Smooth muscle cell (in vitro differentiated cells): ENCODE results near the gene DNAJB5. TPM values are rescaled to one million over a fixed set of nuclear protein-coding genes. Genes with fewer than 3 reads are reported as not detected.

Source experiments
- DNase-seq: peaks from one replicate; lab custom pipeline; 2025; ENCODE audit not compliant: unreplicated experiment; lab: John Stamatoyannopoulos, UW
- H2AFZ ChIP-seq: fragments of 200-600 bp; sonication (generic); 2 replicates; pipeline ENCODE4 v1.6.0; 2016; ENCODE audit warnings: antibody characterized with exemption, low read depth, mild to moderate bottlenecking
- H3F3A ChIP-seq: fragments of 200-600 bp; sonication (generic); 2 replicates; pipeline ENCODE4 v1.6.0; 2017; ENCODE audit warnings: antibody characterized with exemption, low read depth
- H3K27ac ChIP-seq: fragments of 200-600 bp; sonication (generic); 2 replicates; pipeline ENCODE4 v1.5.1; 2016; ENCODE audit warnings: low read depth, mild to moderate bottlenecking
- H3K27me3 ChIP-seq: fragments of 200-600 bp; sonication (generic); 2 replicates; pipeline ENCODE4 v1.6.1; 2016; ENCODE audit warnings: low read depth, mild to moderate bottlenecking
- H3K36me3 ChIP-seq: fragments of 200-600 bp; sonication (generic); 2 replicates; pipeline ENCODE4 v1.5.1; 2016; ENCODE audit warnings: low read depth
- H3K4me1 ChIP-seq: fragments of 200-600 bp; sonication (generic); 2 replicates; pipeline ENCODE4 v1.5.1; 2016; ENCODE audit warnings: low read depth
- H3K4me2 ChIP-seq: fragments of 200-600 bp; sonication (generic); 2 replicates; pipeline ENCODE4 v1.6.0; 2016; ENCODE audit warnings: mild to moderate bottlenecking
- H3K4me3 ChIP-seq: fragments of 200-600 bp; sonication (generic); 2 replicates; pipeline ENCODE4 v1.5.1; 2016; ENCODE audit warnings: mild to moderate bottlenecking
- H3K79me2 ChIP-seq: fragments of 200-600 bp; sonication (generic); 2 replicates; pipeline ENCODE4 v1.6.0; 2016; ENCODE audit warnings: low read depth, mild to moderate bottlenecking
- H3K9ac ChIP-seq: fragments of 200-600 bp; sonication (generic); 2 replicates; pipeline ENCODE4 v1.6.0; 2016; ENCODE audit warnings: low read depth
- H3K9me3 ChIP-seq: fragments of 200-600 bp; sonication (generic); replicated peaks from 2 replicates; pipeline ENCODE4 v1.5.1; 2016; ENCODE audit warnings: low read depth
- H4K20me1 ChIP-seq: fragments of 200-600 bp; sonication (generic); 2 replicates; pipeline ENCODE4 v1.6.0; 2016; ENCODE audit warnings: low read depth
- WGBS: methylation state at CpG from one replicate; pipeline ENCODE4 v1.1.7; 2016; ENCODE audit warnings: low lambda C conversion rate; 5-methylcytosine and 5-hydroxymethylcytosine counted together
- polyA plus RNA-seq: library from polyadenylated mRNA; unstranded; fragments of >200 nt; fragmentation: Nextera tagmentation; extraction: Ambion mirVana; gene quantifications from 2 replicates; pipeline ENCODE4 v1.2.1, GENCODE V29; 2016
- total RNA-seq: library from RNA; depleted of rRNA; stranded (reverse); fragments of >200 nt; gene quantifications from 2 replicates; pipeline ENCODE4 v1.2.3, GENCODE V29; 2014
- TF ChIP-seq, protein P1 (sequence below): fragments of 200-600 bp; sonication (generic); IDR thresholded peaks from 2 replicates; pipeline ENCODE4 v1.5.1; 2017; ENCODE audit warnings: borderline replicate concordance, mild to moderate bottlenecking, antibody characterized with exemption; ENCODE audit not compliant: insufficient read depth, poor library complexity, severe bottlenecking

DNAJB5 gene
- total and polyA plus RNA-seq, 2 experiments from 2014 or later = 29.6 to 30.5 TPM

DNA sequence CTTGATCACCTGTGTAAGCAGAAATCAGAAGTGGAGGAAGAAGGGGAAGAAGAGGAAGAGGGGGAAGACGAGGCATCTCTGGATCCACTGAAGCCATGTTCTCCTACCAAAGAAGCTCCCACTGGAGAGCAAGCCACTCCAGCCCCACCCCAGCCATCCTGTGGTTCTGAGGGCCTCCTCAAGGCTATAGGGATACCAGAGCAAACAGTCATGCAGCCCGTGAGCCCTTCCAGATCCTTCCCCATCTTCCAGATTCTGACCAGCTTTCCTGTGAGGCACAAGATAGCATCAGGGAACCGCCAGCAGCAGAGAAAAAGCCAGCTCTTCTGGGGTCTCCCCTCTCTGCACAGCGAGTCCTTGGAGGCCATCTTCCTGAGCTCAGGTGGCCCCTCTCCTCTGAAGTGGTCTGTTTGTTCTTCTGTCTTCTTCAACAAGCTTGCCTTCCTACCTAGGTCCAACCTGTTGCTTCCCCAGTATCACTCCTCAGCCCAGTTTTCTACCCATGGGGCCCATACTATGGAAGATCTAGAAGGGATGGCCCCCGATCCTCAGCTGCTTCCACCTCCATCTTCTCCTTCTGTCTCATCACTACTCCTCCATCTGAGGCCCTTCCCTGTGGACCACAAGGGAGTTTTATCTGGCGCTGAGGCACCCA lies 53.5 kb downstream of the DNAJB5 start:
- no peak overlapping the region for H2AFZ ChIP-seq
- TF ChIP-seq, protein P1, sequence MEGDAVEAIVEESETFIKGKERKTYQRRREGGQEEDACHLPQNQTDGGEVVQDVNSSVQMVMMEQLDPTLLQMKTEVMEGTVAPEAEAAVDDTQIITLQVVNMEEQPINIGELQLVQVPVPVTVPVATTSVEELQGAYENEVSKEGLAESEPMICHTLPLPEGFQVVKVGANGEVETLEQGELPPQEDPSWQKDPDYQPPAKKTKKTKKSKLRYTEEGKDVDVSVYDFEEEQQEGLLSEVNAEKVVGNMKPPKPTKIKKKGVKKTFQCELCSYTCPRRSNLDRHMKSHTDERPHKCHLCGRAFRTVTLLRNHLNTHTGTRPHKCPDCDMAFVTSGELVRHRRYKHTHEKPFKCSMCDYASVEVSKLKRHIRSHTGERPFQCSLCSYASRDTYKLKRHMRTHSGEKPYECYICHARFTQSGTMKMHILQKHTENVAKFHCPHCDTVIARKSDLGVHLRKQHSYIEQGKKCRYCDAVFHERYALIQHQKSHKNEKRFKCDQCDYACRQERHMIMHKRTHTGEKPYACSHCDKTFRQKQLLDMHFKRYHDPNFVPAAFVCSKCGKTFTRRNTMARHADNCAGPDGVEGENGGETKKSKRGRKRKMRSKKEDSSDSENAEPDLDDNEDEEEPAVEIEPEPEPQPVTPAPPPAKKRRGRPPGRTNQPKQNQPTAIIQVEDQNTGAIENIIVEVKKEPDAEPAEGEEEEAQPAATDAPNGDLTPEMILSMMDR = no peak
- H3K9ac ChIP-seq = no peak overlapping the region
- peaks cover 3% of the 10 kb centered on the region for H3K36me3 ChIP-seq
- H3K4me1 ChIP-seq = no peaks in the 10 kb centered on the region
- no peak for DNase-seq
- H3K27ac ChIP-seq = no peak overlapping the region
- H3K9me3 ChIP-seq = no peaks in the 10 kb centered on the region
- WGBS = 92% methylated on average over 6 of the region's 6 CpGs
- H3F3A ChIP-seq = peaks cover 3% of the 10 kb centered on the region
- no peaks in the 10 kb centered on the region for H3K79me2 ChIP-seq
- no peak overlapping the region for H3K4me2 ChIP-seq
- no peaks in the 10 kb centered on the region for H3K27me3 ChIP-seq
- H3K4me3 ChIP-seq = no peak overlapping the region
- peaks cover 9% of the 10 kb centered on the region for H4K20me1 ChIP-seq

DNA sequence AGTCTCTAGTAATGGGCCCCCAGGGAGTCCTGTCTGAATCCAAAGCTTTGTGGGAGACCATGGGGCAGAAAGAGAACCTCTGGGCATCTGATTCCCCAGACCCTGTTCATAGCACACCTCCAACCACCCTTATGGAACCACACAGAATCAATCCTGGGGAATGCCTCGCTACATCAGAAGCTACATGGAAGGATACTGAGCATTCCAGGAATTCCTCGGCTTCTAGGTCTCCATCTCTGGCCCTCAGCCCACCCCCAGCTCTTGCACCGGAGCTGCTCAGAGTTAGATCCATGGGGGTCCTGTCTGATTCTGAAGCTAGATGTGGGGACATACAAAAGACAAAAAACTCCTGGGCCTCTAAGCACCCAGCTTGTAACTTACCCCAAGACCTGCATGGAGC lies 54.5 kb downstream of the DNAJB5 start:
- Histone ChIP-seq H4K20me1 (peaks cover 9% of the 10 kb centered on the region), H3K27ac (no peak overlapping the region), H3F3A (peaks cover 3% of the 10 kb centered on the region), H3K36me3 (peaks cover 13% of the 10 kb centered on the region), H2AFZ (no peak overlapping the region), H3K9ac (no peak overlapping the region), H3K9me3 (no peaks in the 10 kb centered on the region), H3K4me3 (no peak overlapping the region), H3K4me1 (no peaks in the 10 kb centered on the region), H3K79me2 (no peaks in the 10 kb centered on the region), H3K27me3 (no peaks in the 10 kb centered on the region), H3K4me2 (no peak overlapping the region)
- no peak for DNase-seq
- WGBS = 90% methylated on average over 3 of the region's 3 CpGs
- TF ChIP-seq, protein P1 = no peak

Other genes starting within 250 kb of the DNAJB5 start
- gene PHF24, start 31.5 kb upstream of the DNAJB5 start, total RNA-seq = 0.22 and 0.49 TPM in 2 replicates
- 0.07 and 0.90 TPM in 2 replicates for gene PHF24, start 31.5 kb upstream of the DNAJB5 start, polyA plus RNA-seq
- 207 and 234 TPM in 2 replicates for gene VCP, start 82.9 kb downstream of the DNAJB5 start, total RNA-seq
- gene VCP, start 82.9 kb downstream of the DNAJB5 start, polyA plus RNA-seq = 302 and 314 TPM in 2 replicates
- 13.0 and 22.9 TPM in 2 replicates for gene FANCG, start 90.2 kb downstream of the DNAJB5 start, total RNA-seq
- 19.0 and 21.9 TPM in 2 replicates for gene FANCG, start 90.2 kb downstream of the DNAJB5 start, polyA plus RNA-seq
- 21.3 and 27.5 TPM in 2 replicates for gene PIGO, start 106.8 kb downstream of the DNAJB5 start, total RNA-seq
- gene PIGO, start 106.8 kb downstream of the DNAJB5 start, polyA plus RNA-seq = 29.5 and 36.4 TPM in 2 replicates
- gene STOML2, start 113.4 kb downstream of the DNAJB5 start, total RNA-seq = 70.8 and 78.2 TPM in 2 replicates
- 125 and 130 TPM in 2 replicates for gene STOML2, start 113.4 kb downstream of the DNAJB5 start, polyA plus RNA-seq
- gene ATOSB, start 126.1 kb downstream of the DNAJB5 start, total RNA-seq = 30.2 and 37.1 TPM in 2 replicates
- gene ATOSB, start 126.1 kb downstream of the DNAJB5 start, polyA plus RNA-seq = 38.4 and 39.9 TPM in 2 replicates
- 15.1 and 17.0 TPM in 2 replicates for gene UNC13B, start 172.3 kb downstream of the DNAJB5 start, total RNA-seq
- 9.2 TPM in 2 replicates for gene UNC13B, start 172.3 kb downstream of the DNAJB5 start, polyA plus RNA-seq